Transverse colon (tissue), 4 donors: ENCODE measurements around the gene TEC. TPM values are rescaled to one million over a fixed set of nuclear protein-coding genes. Genes with fewer than 3 reads are reported as not detected.

Experiments
- DNase-seq: peaks from one replicate; pipeline ENCODE4 v3.0.0-alpha.2; 2019
- H3K27ac ChIP-seq, 4 donors: fragments of 200-600 bp; sonication (generic); 2 replicates each; pipeline ENCODE4 v1.5.1; 2016 to 2018; ENCODE audit warnings: inconsistent platforms in 4 of 4
- H3K27me3 ChIP-seq: fragments of 200-600 bp; sonication (generic); 2 replicates; pipeline ENCODE4 v1.5.1; 2017; ENCODE audit warnings: inconsistent platforms
- H3K36me3 ChIP-seq, 4 donors: fragments of 200-600 bp; sonication (generic); 2 replicates each; pipeline ENCODE4 v1.5.1; 2017 to 2019; ENCODE audit warnings: inconsistent platforms in 4 of 4
- H3K4me1 ChIP-seq, 4 donors: fragments of 200-600 bp; sonication (generic); 2 replicates each; pipeline ENCODE4 v1.5.1; 2017 to 2020; ENCODE audit warnings: inconsistent platforms in 4 of 4
- H3K4me3 ChIP-seq, 4 donors: fragments of 200-600 bp; sonication (generic); 1 replicate in 1 of 4; 2 replicates in 3 of 4; pipeline versions ENCODE4 v1.5.1 to v1.6.1; 2017 to 2019; ENCODE audit warnings: inconsistent platforms in 4 of 4
- H3K9me3 ChIP-seq, 2 donors: fragments of 200-600 bp; sonication (generic); 2 replicates each; pipeline ENCODE4 v1.5.1; 2017 to 2019; ENCODE audit warnings: inconsistent platforms in 2 of 2
- CTCF ChIP-seq, 5 experiments: fragments of 200-600 bp in 3 of 5; fragments of 450-650 bp in 2 of 5; sonication (generic) in 3 of 5; IDR thresholded peaks; 1 replicate in 2 of 5; 2 replicates in 3 of 5; pipeline ENCODE4 v1.5.1; 2016 to 2017; ENCODE audit warnings: antibody characterized with exemption in 5 of 5, inconsistent platforms in 3 of 5, mild to moderate bottlenecking in 2 of 5, moderate library complexity in 1 of 5
- EP300 ChIP-seq: sonication (generic); formaldehyde crosslinking; IDR thresholded peaks from one replicate; pipeline ENCODE4 v1.6.1; 2017; ENCODE audit warnings: antibody characterized with exemption, low read depth
- POLR2A ChIP-seq: fragments of 450-650 bp; IDR thresholded peaks from one replicate; pipeline ENCODE4 v1.6.1; 2016; ENCODE audit warnings: antibody characterized with exemption, mild to moderate bottlenecking, moderate library complexity
- POLR2AphosphoS5 ChIP-seq, 3 donors: sonication (generic); formaldehyde crosslinking; IDR thresholded peaks; one replicate each; pipeline ENCODE4 v1.6.1; 2016; ENCODE audit warnings: antibody characterized with exemption in 3 of 3
- WGBS, 2 donors: methylation state at CpG; one replicate each; pipeline ENCODE4 v1.1.5; 2018; ENCODE audit warnings: low coverage in 1 of 2; 5-methylcytosine and 5-hydroxymethylcytosine counted together
- in situ Hi-C, 4 donors: fragments of 200-750 bp; cut with MboI; loops; one replicate each; pipeline versions ENCODE4 v1.15.0 to v1.15.1; 2017; ENCODE audit warnings: low sequenced_read_pairs in 3 of 4, low pct_ligation_motif_present in 1 of 4, low pct_unique_long_range_greater_than_20kb in 1 of 4
- intact Hi-C: fragments of 100-400 bp; cut with DNase I; formaldehyde crosslinking; loops from one replicate; pipeline ENCODE4 v1.15.1; 2023; ENCODE audit warnings: low total_unique reads
- total RNA-seq, 4 donors: library from RNA; depleted of rRNA; stranded (reverse); fragments of >200 nt; gene quantifications; one replicate each; pipeline ENCODE4 v1.1.0, GENCODE V29; 2016

TEC gene
- total RNA-seq, 4 donors from 2014 or later: 1.2 to 5.1 (median 3.3) TPM

GRCh38 chr4:48112017-48112667, 157.5 kb downstream of the TEC start:
- 77 to 85% methylated on average over 6 to 8 of the region's 8 CpGs for WGBS, 2 donors
- H3K27me3 ChIP-seq: no peaks in the 10 kb centered on the region
- H3K4me1 ChIP-seq: no peaks in the 10 kb centered on the region
- in situ Hi-C loops: no loop called here
- H3K27ac ChIP-seq: no peak overlapping the region
- intact Hi-C loops: no loop called here
- H3K9me3 ChIP-seq: no peaks in the 10 kb centered on the region
- TF ChIP-seq POLR2A (no peak), CTCF (IDR thresholded peaks at IDR 0.05) (no peak), EP300 (no peak), POLR2AphosphoS5 (IDR thresholded peaks at IDR 0.05) (no peak)
- no peaks in the 10 kb centered on the region for H3K36me3 ChIP-seq
- H3K4me3 ChIP-seq: no peak overlapping the region
- no peak for DNase-seq

GRCh38 chr4:48110452-48110978, 159.1 kb downstream of the TEC start:
- Histone ChIP-seq H3K27ac (no peak overlapping the region), H3K36me3 (no peaks in the 10 kb centered on the region), H3K9me3 (no peaks in the 10 kb centered on the region), H3K4me1 (no peaks in the 10 kb centered on the region), H3K27me3 (no peaks in the 10 kb centered on the region), H3K4me3 (no peak overlapping the region)
- in situ Hi-C loops: no loop called here
- intact Hi-C loops: no loop called here
- no peak for DNase-seq
- 64 to 67% methylated on average over 1 of the region's 1 CpG for WGBS, 2 donors
- TF ChIP-seq EP300 (no peak), CTCF (IDR thresholded peaks at IDR 0.05) (no peak), POLR2AphosphoS5 (IDR thresholded peaks at IDR 0.05) (no peak), POLR2A (no peak)

- Histone ChIP-seq H3K4me3 (no peak overlapping the region), H3K9me3 (no peaks in the 10 kb centered on the region), H3K27me3 (no peaks in the 10 kb centered on the region), H3K4me1 (no peaks in the 10 kb centered on the region), H3K36me3 (no peaks in the 10 kb centered on the region), H3K27ac (no peak overlapping the region)
- intact Hi-C loops (no loop called here), in situ Hi-C loops (no loop called here)
- TF ChIP-seq POLR2AphosphoS5 (IDR thresholded peaks at IDR 0.05) (no peak), CTCF (IDR thresholded peaks at IDR 0.05) (peak; percentile 43 to 56 (median 47))
- 67% methylated on average over 4 to 5 of the region's 5 CpGs for WGBS, 2 donors
- DNase-seq: no peak
Measured at GRCh38 chr4:48109413-48110263, 160.0 kb downstream of the TEC start.

- DNase-seq: no peak
- H3K4me1 ChIP-seq: no peaks in the 10 kb centered on the region
- TF ChIP-seq POLR2A (no peak), CTCF (IDR thresholded peaks at IDR 0.05) (no peak), EP300 (no peak), POLR2AphosphoS5 (IDR thresholded peaks at IDR 0.05) (no peak)
- H3K9me3 ChIP-seq: no peaks in the 10 kb centered on the region
- 83 to 95% methylated on average over 2 of the region's 2 CpGs for WGBS, 2 donors
- H3K27ac ChIP-seq: no peak overlapping the region
- H3K27me3 ChIP-seq: no peaks in the 10 kb centered on the region
- in situ Hi-C loops (no loop called here), intact Hi-C loops (no loop called here)
- H3K4me3 ChIP-seq: no peak overlapping the region
- H3K36me3 ChIP-seq: no peaks in the 10 kb centered on the region
Measured at GRCh38 chr4:48108309-48109073, 161.1 kb downstream of the TEC start.
